ENCODE results near the gene PTP4A1.
A peak's percentile ranks its signal among the peaks of the same experiment; 100 is the strongest.
"Not testable (repeated sequence)": the region's sequence is repeated elsewhere in the genome, so short reads cannot be mapped to it uniquely, and the experiment has no call there.

Gene PTP4A1

DNA sequence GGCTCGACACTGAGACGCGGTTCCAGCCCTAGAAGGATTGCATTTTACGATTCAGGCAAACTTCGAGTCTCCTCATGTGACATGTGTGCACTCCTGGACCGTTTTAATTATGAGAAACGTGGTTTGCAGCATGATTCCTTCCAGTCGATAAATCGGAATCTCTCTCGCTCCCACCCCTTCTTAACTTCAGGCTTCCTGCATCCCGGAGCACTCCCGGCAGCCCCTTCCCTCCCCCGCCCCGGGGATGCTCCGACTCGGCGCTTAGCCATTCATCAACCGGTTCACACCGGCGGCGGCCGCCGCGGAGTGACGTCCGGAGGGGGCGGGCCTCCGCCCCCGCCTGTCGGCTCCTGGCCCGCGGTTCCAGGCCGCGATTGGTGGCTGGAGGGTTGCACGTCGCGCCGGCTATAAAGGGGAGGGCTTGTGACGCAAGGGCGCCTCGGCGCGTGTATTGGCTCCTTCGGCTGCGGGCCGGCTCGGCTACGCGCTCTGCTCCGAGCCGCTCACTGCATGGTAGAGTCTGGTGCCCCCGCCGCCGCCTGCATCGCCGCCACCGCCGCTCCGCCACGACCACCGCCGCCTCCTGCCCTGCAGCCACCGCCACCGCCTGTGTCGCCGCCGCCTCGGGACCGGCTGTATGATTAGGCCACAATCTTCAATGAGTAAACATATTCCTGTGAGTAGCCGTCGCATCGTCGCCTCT is at the start of gene PTP4A1, which contains the start of gene LOC128125822:
Gene PTP4A1 (plus strand): TSS at position 437 of the 703 bp plus-strand sequence. CDS start 4,401 bp downstream, outside the sequence.
Gene LOC128125822 (plus strand): TSS at position 437 of the 703 bp plus-strand sequence.
- peak; percentile 98 for DNase-seq

DNA sequence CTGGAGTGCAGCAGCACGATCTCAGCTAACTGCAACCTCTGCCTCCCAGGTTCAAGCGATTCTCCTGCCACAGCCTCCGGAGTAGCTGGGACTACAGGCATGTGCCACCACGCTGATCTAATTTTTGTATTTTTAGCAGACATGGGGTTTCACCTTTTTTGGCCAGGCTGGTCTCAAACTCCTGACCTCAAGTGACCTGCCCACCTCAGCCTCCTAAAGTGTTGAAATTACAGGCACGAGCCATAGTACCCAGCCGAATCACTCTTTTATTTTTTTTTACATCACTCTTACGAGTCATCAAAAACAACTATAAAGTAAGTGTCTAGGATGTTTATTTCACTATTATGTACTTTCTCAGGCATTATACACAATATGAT is 49.4 kb upstream of the PTP4A1 start:
- not testable (repeated sequence) for DNase-seq

DNA sequence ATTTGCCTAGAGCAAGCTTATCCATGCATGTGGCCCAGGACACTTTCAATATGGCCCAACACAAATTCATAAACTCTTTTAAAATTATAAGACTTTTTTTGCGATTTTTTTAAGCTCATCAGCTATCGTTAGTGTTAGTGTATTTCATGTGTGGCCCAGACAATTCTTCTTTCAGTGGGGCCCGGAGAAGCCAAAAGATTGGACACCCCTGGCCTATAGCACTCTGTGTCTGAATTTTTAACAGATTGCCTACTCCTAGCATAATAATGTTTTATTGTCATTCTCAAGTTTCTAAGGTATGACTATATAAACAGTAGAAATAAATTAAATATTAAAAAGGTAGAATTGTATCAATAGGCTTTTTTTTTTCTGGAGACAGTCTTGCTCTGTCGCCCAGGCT is 48.6 kb upstream of the PTP4A1 start:
- DNase-seq = no peak

DNA sequence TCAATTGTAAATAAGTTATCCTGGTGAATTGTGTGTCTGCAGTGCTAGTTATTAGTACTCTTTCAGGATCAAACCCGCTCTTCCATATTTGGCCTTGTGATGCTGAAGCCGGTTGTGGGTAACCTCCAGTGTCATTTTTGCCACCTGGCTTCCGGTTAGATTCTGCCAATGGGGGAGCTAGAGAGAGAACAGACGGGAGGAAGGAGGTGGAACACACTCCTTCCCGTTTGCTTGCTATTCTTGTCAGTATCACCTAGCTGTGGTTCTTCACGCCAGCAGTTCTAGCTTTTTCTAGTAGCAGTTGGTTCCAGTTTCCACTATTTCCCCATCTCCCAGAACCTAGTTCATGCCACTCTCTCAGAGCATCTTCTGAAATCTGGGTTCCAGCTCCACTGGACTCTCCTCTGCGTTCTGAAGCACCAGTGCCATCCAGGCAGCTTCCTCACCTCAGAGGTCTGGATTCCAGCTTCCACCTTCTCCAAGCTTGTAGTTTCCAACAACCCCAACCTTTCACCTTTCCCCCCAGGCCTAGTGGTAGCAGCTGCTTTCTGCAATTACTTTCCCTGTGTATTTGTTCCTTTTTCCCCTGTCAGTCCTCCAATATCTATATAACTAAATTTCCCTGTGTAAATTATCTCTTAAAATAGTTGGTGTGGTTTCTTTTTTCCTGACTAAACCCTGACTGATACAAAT is 46.9 kb upstream of the PTP4A1 start:
- peak; percentile 12 for DNase-seq

DNA sequence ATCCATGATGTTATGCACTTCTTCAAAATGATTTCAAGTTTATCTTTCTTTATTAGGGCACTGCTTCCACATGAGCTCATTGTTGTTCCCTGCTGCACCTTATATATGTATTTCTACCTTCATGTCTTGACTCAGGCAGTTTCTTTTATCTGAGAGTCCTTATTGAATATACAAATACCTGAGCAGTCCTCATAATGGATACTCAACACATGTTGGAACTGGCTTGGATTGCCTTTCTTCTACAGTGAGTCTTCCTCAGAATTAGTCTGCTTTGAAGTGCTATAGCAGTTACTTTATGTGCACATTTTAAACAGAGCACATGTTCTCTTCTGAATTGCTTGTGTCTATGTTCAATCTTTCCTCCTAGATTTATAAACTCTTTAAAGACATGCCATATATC is 45.3 kb upstream of the PTP4A1 start:
- no peak for DNase-seq

DNA sequence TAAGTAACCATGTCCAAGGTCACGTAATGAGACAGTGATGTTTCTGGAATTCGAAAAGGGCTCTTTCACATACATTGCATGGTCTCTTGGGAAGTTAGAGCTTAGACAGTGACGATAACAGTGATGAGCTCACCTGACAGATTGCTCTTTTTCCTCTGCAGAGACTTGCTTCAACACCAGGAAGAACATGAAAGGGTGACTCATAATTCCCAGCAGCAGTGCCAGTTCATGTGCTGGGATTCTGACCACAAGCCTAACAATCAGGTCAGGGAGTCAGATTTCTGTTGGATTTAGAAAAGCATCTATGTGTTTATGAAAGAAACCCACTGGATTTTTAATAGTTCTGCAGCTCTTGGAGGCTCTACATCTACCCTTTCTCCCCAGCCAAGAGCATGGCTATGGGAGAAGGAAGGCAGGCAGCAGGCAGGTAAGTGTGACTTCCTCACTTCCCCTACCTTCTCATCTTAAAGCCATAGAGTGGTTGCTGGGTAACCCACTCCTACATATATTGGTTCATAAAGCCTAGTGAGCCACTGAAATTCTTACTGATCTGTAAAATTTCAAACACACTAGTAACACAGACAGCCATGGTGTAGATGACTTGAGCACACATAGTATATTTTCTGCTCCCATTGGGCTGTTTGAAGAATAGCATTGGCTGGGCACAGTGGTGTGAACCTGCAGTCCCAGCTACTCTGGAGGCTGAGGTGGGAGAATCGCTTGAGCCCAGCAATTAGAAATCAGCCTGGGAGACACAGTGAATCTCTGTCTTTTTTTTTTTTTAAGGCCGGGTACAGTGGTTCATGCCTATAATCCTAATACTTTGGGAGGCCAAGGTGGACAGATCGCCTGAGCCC is 44.4 kb upstream of the PTP4A1 start:
- DNase-seq = no peak

DNA sequence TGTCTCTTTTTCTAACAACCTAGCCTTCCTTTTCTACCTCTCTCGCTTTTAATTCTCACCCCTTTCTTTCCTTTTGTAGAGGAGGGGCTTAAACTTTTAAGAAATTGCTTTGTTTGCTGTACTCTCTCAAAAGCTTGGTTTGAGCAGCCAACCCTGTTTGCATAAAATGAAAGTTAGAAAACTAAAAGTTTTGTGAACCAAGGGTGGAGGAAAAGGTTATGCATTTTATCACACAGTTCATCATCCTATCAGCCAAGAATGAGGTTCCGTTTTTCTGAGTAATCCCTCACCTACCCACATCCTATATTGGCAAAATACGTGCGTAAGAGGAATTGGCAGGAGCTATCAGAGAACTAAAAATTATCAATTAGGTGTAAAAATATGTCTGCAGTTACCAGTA is 42.8 kb upstream of the PTP4A1 start:
- peak; percentile 54 for DNase-seq

DNA sequence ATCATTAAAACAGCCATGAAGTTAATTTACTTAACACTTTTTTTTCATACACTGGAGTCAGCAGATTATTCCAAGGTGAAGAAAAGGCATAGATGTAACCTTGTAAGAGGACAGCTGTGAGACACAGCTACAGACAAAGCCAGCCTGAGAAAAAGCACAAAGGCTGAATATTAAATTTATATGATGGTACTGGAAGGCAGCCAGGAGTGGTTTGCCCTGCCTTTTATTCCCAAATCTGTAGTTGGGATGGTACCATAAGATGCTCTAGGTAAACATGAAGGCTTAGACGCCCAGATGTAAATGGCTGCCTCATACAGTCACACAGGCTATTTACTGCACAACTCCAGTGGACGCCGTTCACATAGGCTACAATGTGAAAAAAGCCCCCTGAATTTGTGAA is 42.1 kb upstream of the PTP4A1 start:
- DNase-seq = no peak

DNA sequence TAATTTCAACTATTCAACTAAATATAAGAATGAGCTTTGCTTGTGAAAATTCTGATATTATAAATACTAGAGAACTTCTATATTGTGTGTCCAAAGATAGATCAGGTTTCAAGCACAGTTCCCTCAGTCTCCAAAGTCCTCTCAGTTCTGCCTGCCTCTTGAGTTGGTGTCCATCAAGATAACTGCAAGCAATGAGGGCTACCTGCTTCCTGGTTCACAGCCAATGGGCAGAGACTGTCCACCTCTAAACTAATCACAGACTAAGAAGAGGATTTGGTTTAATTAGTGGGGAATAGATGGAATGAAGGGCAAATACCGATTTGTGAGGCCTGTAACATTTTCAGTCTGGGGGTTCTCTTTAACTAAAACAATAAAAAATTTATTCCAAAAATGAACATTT is 41.3 kb upstream of the PTP4A1 start:
- no peak for DNase-seq

DNA sequence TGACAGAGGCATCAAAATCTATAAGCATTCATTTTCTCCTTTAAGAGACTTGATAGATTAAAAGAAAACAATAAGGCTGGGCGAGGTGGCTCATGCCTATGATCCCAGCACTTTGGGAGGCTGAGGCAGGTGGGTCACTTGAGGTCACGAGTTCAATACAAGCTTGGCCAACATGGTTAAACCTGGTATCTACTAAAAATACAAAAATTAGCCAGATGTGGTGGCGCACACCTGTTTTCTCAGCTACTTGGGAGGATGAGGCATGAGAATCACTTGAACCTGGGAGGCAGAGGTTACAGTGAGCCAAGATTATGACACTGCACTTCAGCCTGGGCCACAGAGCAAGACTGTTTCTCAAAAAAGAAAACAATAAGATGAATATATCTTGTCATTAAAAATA is 39.3 kb upstream of the PTP4A1 start:
- no peak for DNase-seq

DNA sequence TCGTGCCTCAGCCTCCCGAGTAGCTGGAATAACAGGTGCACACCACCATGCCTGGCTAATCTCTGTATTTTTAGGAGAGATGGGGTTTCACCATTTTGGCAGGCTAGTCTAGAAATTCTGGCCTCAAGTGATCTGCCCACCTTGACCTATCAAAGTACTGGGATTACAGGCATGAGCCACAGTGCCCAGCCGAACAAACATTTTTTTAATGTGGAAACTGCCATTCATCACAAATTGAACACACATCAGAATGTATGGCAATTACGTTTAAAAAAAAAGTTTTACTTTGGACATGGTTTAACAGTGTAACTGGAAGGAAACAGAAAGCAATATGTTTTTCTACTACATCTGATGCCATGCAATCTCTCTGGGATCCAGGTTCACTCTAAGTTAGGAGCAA is 38.3 kb upstream of the PTP4A1 start:
- DNase-seq = no peak

DNA sequence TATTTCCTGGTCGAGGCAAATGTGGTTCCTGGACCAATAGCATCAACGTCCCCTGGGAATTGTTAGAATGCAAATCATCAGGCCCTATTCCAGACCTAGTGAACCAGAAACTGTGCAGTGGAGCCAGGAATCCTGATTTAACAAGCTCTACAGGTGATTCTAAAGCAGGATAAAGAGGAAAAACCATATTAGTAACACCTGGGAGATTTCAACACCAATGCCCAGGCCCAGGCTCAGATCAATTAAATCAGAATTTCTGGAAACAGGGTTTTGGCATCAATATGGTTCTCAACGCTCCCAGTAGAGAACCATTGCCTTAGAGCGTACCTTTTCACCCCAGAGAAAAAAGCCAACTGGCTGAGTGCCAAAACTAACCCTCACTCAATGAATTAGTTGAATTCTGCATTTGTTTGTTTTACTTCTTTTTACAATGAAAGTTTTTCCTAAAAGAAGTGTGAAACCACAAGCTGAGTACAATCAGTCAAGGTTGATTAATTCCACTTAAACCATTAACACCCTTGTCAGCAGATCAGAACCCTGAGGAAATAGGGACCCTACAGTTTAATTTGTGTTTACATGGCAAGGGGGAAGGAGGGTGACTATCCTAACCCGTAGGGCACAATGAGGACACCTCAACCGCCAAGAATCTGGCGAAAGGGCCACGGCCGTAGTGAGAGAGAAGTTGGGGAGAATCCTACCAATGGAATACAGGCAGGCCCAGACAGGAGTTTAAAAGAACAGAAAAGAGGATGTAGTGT is 34.9 kb upstream of the PTP4A1 start:
- DNase-seq = no peak

DNA sequence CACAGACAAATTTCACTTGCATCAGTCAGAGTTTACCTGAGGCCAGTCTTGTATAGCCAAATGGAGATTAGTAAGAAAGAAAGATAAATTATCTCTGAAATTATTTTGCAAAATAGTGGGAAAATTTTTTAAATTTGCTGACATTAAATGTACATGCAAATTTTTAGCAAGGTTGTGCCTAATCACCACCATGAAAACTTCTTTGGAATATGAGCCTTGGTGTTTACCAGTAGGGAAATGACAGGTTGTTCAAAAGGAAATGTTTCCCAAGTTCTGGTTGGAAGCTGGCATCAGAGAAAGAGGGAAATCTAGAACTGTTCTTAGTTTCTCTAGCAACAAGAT is 34.4 kb upstream of the PTP4A1 start:
- no peak for DNase-seq

DNA sequence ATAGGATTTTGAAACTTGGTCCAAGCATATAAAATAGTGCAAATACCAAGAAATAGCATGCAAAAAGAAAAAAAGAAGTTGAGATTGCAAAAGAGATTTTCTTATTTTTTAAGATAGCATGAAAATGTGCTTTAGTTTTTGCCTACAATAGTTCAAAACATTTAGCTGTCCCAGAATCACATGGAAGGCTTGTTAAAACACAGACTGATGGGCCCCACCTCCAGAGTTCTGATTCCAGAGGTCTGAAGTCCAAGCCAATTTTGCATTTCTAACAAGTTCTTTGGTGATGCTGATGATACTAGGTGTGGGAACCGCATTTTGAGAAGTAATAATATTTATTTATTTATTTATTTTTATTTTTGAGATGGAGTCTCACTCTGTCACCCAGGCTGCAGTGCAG is 33.7 kb upstream of the PTP4A1 start:
- no peak for DNase-seq

DNA sequence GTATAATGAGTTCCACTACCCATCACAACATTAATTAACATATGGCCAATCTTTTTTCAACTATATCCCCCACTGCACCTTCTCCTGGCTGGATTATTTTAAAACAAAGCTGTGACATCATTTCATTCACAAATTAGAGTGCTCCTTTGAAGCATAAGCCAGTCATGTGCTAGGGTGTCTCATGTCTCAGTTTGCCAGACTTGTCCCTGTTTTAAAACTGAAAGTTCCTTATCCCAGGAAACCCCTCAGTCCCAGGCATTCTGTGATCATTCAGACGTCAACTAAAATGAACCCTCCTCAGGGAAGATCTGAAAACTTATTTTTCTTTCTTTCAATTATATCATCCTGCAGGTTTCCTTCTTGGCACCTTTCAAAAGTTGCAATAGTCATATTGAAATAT is 29.3 kb upstream of the PTP4A1 start:
- DNase-seq = no peak

DNA sequence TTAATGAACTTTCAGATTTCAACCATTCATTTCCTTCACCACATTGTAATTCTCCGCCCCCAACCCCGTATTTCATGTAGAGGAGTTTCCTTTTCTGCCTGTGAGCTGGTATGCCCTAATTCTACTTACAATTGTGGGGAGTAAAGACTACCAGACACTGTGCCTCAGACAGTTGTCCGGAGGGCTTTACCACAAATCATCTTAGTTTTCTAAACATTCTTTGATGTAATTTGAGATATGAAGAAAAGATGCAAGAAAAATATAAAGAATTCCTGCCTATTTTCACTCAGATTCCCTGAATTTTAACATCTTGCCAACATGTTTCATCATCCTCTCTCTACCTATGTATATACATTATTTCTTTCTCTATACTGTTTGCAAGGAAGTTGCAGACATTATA is 28.3 kb upstream of the PTP4A1 start:
- no peak for DNase-seq

DNA sequence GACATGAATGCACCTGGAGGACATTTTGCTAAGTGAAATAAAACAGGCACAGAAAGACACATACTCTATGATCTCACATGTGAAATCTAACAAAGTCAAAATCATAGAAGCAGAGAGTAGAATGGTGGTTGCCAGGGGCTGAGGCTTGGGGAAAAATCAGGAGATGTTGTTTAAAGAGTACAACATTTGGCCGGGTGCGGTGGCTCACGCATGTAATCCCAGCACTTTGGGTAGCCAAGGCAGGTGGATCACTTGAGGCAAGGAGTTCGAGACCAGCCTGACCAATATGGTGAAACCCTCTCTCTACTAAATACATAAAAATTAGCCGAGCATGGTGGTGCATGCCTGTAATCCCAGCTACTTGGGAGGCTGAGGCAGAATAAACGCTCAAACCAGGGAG is 26.0 kb upstream of the PTP4A1 start:
- DNase-seq = no peak

DNA sequence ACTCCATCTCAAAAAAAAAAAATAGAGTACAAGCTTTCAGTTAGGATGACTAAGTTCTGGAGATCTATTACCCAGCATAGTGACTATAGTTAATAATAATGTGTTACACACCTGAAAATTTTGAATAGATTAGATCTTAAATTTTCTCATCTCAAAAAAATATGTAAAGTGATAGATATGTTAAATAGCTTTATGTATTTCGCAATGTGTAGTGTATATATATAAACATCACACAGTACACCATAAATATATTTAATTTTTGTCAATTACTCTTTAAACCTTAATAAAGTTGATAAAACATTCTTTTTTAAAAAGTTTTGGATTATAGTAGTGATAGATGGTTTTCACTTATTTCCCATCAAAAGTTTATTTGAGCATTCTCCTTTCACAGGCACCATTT is 25.6 kb upstream of the PTP4A1 start:
- DNase-seq = no peak

DNA sequence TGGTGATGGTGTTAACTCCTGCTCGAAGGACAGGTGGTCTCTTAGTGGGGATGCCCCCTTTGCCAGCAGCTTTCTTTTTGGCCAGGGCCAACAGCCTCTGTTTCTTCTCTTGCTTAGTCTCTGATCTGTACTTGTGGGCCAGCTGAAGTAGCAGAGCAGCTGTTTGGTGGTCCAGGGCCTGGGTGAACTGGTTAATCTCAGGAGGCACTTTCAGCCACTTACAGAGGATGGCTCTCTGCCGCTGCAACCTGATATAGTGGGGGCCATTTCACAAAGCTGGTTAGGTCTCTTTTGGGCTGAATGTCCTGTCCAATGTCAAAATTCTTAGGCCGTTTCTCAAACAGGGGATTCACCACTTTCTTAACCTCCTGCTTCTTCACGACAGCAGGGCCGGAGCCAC is 23.2 kb upstream of the PTP4A1 start:
- no peak for DNase-seq

DNA sequence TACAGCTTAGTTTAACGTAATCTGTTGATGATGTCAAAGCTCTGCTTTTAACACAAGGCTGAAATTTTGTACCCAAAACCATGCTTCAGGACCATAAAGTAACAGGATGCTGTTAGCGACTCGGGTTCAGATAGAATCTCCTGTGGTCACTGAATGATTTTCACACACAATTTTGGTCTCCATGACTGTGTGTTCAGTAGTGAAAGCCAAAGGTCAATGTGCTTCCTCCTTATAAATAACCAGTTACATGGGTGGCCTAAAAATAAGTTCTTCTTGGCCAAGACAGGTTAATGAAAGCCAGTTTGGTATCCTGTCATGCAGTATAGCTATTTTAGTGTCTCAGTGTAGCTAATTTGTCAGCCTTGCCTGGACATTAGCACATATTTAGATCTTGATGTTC is 19.1 kb upstream of the PTP4A1 start:
- no peak for DNase-seq

DNA sequence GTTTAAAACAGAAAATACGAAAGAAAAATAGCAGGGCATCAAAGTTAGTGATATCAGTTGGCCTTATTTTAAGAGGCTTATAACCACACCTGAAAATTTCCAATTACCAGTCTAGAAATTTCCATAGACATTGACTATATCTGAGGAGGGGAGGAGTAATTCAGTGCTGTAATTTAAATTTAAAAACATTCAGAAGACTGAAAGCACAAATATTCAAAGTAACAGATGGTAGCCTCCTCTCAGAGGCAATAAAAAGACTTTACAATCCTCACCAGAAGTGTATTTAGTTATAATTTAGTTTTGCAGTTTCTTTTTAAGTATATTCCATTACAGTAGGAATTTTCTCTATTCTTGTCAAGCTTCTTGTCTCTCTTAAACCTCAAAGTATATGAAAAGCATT is 18.4 kb upstream of the PTP4A1 start:
- no peak for DNase-seq

DNA sequence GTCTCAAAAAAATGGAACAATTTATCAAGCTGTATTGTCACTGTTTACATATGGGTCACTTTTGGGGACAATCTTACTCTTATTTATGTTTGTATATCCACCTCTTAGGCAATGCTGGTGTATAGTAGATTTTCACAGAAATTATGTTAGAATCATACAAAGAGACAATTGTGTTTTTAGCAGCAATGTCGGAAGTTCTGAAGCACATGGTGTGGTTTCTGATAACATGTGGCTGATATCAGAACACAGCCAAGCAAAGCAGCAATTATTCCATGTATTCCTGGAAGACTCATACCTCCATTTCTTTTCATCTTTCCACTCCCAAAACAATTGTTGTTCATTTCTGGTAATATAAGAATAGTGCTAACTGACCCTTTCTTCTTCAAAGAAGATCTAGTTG is 17.5 kb upstream of the PTP4A1 start:
- no peak for DNase-seq

DNA sequence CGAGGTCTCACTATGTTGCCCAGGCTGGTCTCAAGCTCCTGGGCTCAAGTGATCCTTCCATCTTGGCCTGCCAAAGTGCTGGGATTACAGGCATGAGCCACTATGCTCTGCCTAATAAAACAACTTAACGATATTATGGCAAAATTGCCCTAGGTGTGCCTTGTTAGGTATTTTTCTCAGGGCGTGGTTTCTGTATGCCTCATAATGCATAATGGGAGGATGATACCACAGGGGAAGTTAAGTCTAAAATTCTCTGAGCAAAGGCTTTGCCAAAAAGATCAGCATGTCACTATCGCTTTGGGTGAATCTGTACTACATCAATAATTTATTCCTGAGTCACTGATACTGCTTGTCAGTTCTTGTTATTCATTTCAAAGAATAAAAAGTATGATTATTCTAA is 15.9 kb upstream of the PTP4A1 start:
- no peak for DNase-seq
